ENCODE measurements around the gene MDK.
A peak's percentile ranks its signal among the peaks of the same experiment; 100 is the strongest.

Gene MDK

GRCh38 chr11:46381048-46381818 lies at the start of gene MDK:
Gene MDK, plus strand, starts transcription at chr11:46381669. Its CDS starts 389 bp downstream, at chr11:46382058.
- H3K4me1 Mint-ChIP-seq, result peaks cover 20% of the 10 kb centered on the region
- H3K9me3 Mint-ChIP-seq, result peaks cover 4% of the 10 kb centered on the region
- CTCF ChIA-PET, result no interaction called here
- peaks cover 24% of the 10 kb centered on the region for H3K36me3 Mint-ChIP-seq
- DNase-seq, result no peak
- peak within 1 kb of the TSS; percentile 37 for H3K27ac Mint-ChIP-seq
- peak within 1 kb of the TSS; percentile 72 for H3K4me3 Mint-ChIP-seq
- peaks cover 56% of the 10 kb centered on the region for H3K27me3 Mint-ChIP-seq

- H3K4me3 Mint-ChIP-seq, result peak overlapping the region; percentile 63
- H3K4me1 Mint-ChIP-seq, result peaks cover 70% of the 10 kb centered on the region
- H3K27ac Mint-ChIP-seq, result peak overlapping the region; percentile 86
- no peak for DNase-seq
- CTCF ChIA-PET, result interaction anchor here (1.5 to 3.0 kb wide), 3 partner anchors 13 to 16 kb away, joined by 5 to 17 read pairs (median 6); partner anchors contain the start of gene DGKZ
- H3K27me3 Mint-ChIP-seq, result peaks cover 88% of the 10 kb centered on the region
- peaks cover 5% of the 10 kb centered on the region for H3K36me3 Mint-ChIP-seq
- no peaks in the 10 kb centered on the region for H3K9me3 Mint-ChIP-seq
Observed at GRCh38 chr11:46332093-46332567, 49.3 kb upstream of the MDK start.

- H3K27ac Mint-ChIP-seq, result no peak overlapping the region
- peak overlapping the region; percentile 75 for H3K4me3 Mint-ChIP-seq
- peaks cover 86% of the 10 kb centered on the region for H3K27me3 Mint-ChIP-seq
- H3K36me3 Mint-ChIP-seq, result peaks cover 5% of the 10 kb centered on the region
- H3K4me1 Mint-ChIP-seq, result peaks cover 74% of the 10 kb centered on the region
- CTCF ChIA-PET, result interaction anchor here (1.5 to 3.0 kb wide), 3 partner anchors 13 to 17 kb away, joined by 5 to 17 read pairs (median 6); partner anchors contain the start of gene DGKZ
- DNase-seq, result peak; percentile 47
- no peaks in the 10 kb centered on the region for H3K9me3 Mint-ChIP-seq
Observed at GRCh38 chr11:46332568-46333393, 48.7 kb upstream of the MDK start.

GRCh38 chr11:46333394-46333947 lies 48.0 kb upstream of the MDK start:
- peaks cover 5% of the 10 kb centered on the region for H3K36me3 Mint-ChIP-seq
- peak; percentile 52 for DNase-seq
- no peaks in the 10 kb centered on the region for H3K9me3 Mint-ChIP-seq
- CTCF ChIA-PET, result interaction anchor here (1.5 to 2.1 kb wide), 2 partner anchors 12 to 18 kb away, joined by 5 to 6 read pairs; no protein-coding TSS in a partner anchor
- peaks cover 80% of the 10 kb centered on the region for H3K4me1 Mint-ChIP-seq
- peaks cover 80% of the 10 kb centered on the region for H3K27me3 Mint-ChIP-seq
- H3K27ac Mint-ChIP-seq, result peak overlapping the region; percentile 24
- peak overlapping the region; percentile 75 for H3K4me3 Mint-ChIP-seq

GRCh38 chr11:46334211-46334610 lies 47.3 kb upstream of the MDK start:
- H3K27me3 Mint-ChIP-seq, result peaks cover 78% of the 10 kb centered on the region
- peaks cover 5% of the 10 kb centered on the region for H3K36me3 Mint-ChIP-seq
- no peak for DNase-seq
- CTCF ChIA-PET, result no interaction called here
- H3K9me3 Mint-ChIP-seq, result no peaks in the 10 kb centered on the region
- H3K4me3 Mint-ChIP-seq, result peak overlapping the region; percentile 75
- peaks cover 85% of the 10 kb centered on the region for H3K4me1 Mint-ChIP-seq
- peak overlapping the region; percentile 60 for H3K27ac Mint-ChIP-seq

GRCh38 chr11:46335271-46335670 lies 46.2 kb upstream of the MDK start:
- peaks cover 80% of the 10 kb centered on the region for H3K4me1 Mint-ChIP-seq
- H3K27me3 Mint-ChIP-seq, result peaks cover 71% of the 10 kb centered on the region
- H3K4me3 Mint-ChIP-seq, result peak overlapping the region; percentile 73
- peaks cover 5% of the 10 kb centered on the region for H3K36me3 Mint-ChIP-seq
- no peak for DNase-seq
- H3K9me3 Mint-ChIP-seq, result no peaks in the 10 kb centered on the region
- H3K27ac Mint-ChIP-seq, result peak overlapping the region; percentile 88
- CTCF ChIA-PET, result interaction anchor here (1.1 kb wide), 1 partner anchor 12 kb away, joined by 3 read pairs; no protein-coding TSS in a partner anchor

GRCh38 chr11:46335890-46336562 lies 45.4 kb upstream of the MDK start:
- H3K27ac Mint-ChIP-seq, result peak overlapping the region; percentile 88

GRCh38 chr11:46336563-46337180 lies 44.8 kb upstream of the MDK start:
- Mint-ChIP-seq H3K4me3 (no peak overlapping the region), H3K27ac (peak overlapping the region; percentile 88), H3K4me1 (peaks cover 74% of the 10 kb centered on the region), H3K9me3 (no peaks in the 10 kb centered on the region), H3K36me3 (peaks cover 3% of the 10 kb centered on the region), H3K27me3 (peaks cover 63% of the 10 kb centered on the region)
- CTCF ChIA-PET, result no interaction called here
- peak; percentile 62 for DNase-seq

More at GRCh38 chr11:46335890-46336562, 45.4 kb upstream of the MDK start:
- H3K27me3 Mint-ChIP-seq, result peaks cover 66% of the 10 kb centered on the region
- H3K4me1 Mint-ChIP-seq, result peaks cover 74% of the 10 kb centered on the region
- CTCF ChIA-PET, result no interaction called here
- no peak for DNase-seq
- no peaks in the 10 kb centered on the region for H3K9me3 Mint-ChIP-seq
- H3K4me3 Mint-ChIP-seq, result peak overlapping the region; percentile 73
- peaks cover 5% of the 10 kb centered on the region for H3K36me3 Mint-ChIP-seq

GRCh38 chr11:46337626-46338345 lies 43.7 kb upstream of the MDK start:
- H3K4me1 Mint-ChIP-seq, result peaks cover 77% of the 10 kb centered on the region
- H3K27ac Mint-ChIP-seq, result no peak overlapping the region
- DNase-seq, result no peak
- no peaks in the 10 kb centered on the region for H3K9me3 Mint-ChIP-seq
- peaks cover 3% of the 10 kb centered on the region for H3K36me3 Mint-ChIP-seq
- H3K27me3 Mint-ChIP-seq, result peaks cover 53% of the 10 kb centered on the region
- CTCF ChIA-PET, result interaction anchor here (0.7 kb wide), 1 partner anchor 14 kb away, joined by 3 read pairs; no protein-coding TSS in a partner anchor
- H3K4me3 Mint-ChIP-seq, result no peak overlapping the region

- Mint-ChIP-seq H3K27me3 (peaks cover 45% of the 10 kb centered on the region), H3K36me3 (peaks cover 1% of the 10 kb centered on the region), H3K4me1 (peaks cover 80% of the 10 kb centered on the region), H3K4me3 (no peak overlapping the region), H3K9me3 (no peaks in the 10 kb centered on the region), H3K27ac (peak overlapping the region; percentile 9)
- CTCF ChIA-PET, result interaction anchor here (0.7 to 1.2 kb wide), 2 partner anchors 13 to 25 kb away, joined by 3 read pairs; no protein-coding TSS in a partner anchor
- DNase-seq, result no peak
Observed at GRCh38 chr11:46338636-46338987, 42.9 kb upstream of the MDK start.

GRCh38 chr11:46338988-46339666 lies 42.3 kb upstream of the MDK start:
- Mint-ChIP-seq H3K4me1 (peaks cover 80% of the 10 kb centered on the region), H3K9me3 (no peaks in the 10 kb centered on the region), H3K27ac (no peak overlapping the region), H3K36me3 (peaks cover 1% of the 10 kb centered on the region), H3K27me3 (peaks cover 40% of the 10 kb centered on the region), H3K4me3 (no peak overlapping the region)
- DNase-seq, result no peak
- CTCF ChIA-PET, result interaction anchor here (1.0 to 1.4 kb wide), 3 partner anchors 9 to 31 kb away, joined by 3 to 4 read pairs (median 3); no protein-coding TSS in a partner anchor

- Mint-ChIP-seq H3K4me1 (peaks cover 80% of the 10 kb centered on the region), H3K27ac (no peak overlapping the region), H3K27me3 (peaks cover 33% of the 10 kb centered on the region), H3K9me3 (no peaks in the 10 kb centered on the region), H3K4me3 (no peak overlapping the region), H3K36me3 (peaks cover 3% of the 10 kb centered on the region)
- no peak for DNase-seq
- CTCF ChIA-PET, result interaction anchor here (1.0 to 1.8 kb wide), 4 partner anchors 9 to 32 kb away, joined by 3 to 6 read pairs (median 4); no protein-coding TSS in a partner anchor
Observed at GRCh38 chr11:46339816-46340215, 41.7 kb upstream of the MDK start.

Data from activated naive CD4-positive, alpha-beta T cell treated with anti-CD3 and anti-CD28 coated beads, Interleukin-2, amount 10 ng/mL, durations not matched to agents 7 days and 5 days (primary cell).